B cell (primary cell): Measurements from ENCODE around the gene MIDN.

Source experiments
- EZH2 ChIP-seq: IDR thresholded peaks from 2 replicates; pipeline ENCODE4 v1.6.1; 2012; ENCODE audit warnings: borderline replicate concordance, low read depth, mild to moderate bottlenecking, moderate library complexity, low read length; ENCODE audit not compliant: insufficient read depth, poor library complexity, severe bottlenecking
- TF ChIP-seq, protein P1 (sequence below): fragments of 200-600 bp; IDR thresholded peaks from one replicate; pipeline ENCODE4 v1.8.0; 2022; ENCODE audit warnings: antibody characterized with exemption, mild to moderate bottlenecking

DNA sequence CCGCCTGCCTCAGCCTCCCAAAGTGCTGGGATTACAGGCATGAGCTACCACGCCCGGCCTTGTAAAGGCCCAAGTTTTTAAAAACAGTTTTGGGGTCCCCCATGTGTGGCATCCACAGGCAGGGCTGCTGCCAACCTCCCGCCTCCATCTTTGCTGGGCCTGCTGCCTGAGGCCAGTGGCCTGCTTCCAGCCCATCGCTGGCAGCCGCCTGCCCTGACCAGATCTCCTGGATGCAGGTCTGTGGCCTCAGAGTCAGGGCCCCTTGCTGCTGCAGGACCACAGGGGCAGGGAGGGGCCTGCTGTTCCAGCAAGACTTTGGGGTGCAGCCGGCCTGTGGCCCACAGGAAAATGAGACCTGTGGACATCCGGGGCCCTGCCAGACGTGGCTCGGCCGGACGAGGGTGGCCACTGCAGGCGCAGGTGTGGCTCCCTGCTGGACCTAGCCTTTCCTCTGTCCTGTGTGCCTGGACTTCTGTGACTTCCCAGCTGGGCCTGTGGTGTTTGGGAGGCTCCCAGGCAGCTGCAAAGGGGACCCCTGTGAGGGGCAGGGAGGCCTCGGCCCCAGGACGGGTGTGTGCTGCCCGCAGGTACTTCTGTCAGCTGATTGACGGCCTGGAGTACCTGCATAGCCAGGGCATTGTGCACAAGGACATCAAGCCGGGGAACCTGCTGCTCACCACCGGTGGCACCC, 28.5 kb upstream of the MIDN start:
- TF ChIP-seq, protein P1, sequence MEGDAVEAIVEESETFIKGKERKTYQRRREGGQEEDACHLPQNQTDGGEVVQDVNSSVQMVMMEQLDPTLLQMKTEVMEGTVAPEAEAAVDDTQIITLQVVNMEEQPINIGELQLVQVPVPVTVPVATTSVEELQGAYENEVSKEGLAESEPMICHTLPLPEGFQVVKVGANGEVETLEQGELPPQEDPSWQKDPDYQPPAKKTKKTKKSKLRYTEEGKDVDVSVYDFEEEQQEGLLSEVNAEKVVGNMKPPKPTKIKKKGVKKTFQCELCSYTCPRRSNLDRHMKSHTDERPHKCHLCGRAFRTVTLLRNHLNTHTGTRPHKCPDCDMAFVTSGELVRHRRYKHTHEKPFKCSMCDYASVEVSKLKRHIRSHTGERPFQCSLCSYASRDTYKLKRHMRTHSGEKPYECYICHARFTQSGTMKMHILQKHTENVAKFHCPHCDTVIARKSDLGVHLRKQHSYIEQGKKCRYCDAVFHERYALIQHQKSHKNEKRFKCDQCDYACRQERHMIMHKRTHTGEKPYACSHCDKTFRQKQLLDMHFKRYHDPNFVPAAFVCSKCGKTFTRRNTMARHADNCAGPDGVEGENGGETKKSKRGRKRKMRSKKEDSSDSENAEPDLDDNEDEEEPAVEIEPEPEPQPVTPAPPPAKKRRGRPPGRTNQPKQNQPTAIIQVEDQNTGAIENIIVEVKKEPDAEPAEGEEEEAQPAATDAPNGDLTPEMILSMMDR = no peak
- TF ChIP-seq EZH2 = no peak
